GM10248 (cell line): Measurements from ENCODE around the gene MTMR1.

ENCODE experiments used
- CTCF ChIA-PET: fragments of 300-600 bp; sonication (Branson Sonifier 250); formaldehyde crosslinking; extraction: SDS; loops from one replicate; lab custom pipeline; 2021; ENCODE audit warnings: antibody characterized with exemption; lab: Yijun Ruan, JAX
- POLR2A ChIA-PET: fragments of 350-650 bp; sonication (Branson Sonifier 250); formaldehyde crosslinking; extraction: SDS; loops from one replicate; lab custom pipeline; 2020; ENCODE audit warnings: antibody characterized with exemption; lab: Yijun Ruan, JAX
- DNase-seq: peaks from one replicate; pipeline ENCODE4 v3.0.0; 2012; ENCODE audit errors: extremely low spot score
- TF ChIP-seq, protein P1 (sequence below): IDR thresholded peaks from 2 replicates; pipeline ENCODE4 v1.5.1; 2012; ENCODE audit warnings: mild to moderate bottlenecking, low read depth; ENCODE audit errors: extremely low read depth, missing control alignments, control extremely low read depth

The MTMR1 gene

DNA sequence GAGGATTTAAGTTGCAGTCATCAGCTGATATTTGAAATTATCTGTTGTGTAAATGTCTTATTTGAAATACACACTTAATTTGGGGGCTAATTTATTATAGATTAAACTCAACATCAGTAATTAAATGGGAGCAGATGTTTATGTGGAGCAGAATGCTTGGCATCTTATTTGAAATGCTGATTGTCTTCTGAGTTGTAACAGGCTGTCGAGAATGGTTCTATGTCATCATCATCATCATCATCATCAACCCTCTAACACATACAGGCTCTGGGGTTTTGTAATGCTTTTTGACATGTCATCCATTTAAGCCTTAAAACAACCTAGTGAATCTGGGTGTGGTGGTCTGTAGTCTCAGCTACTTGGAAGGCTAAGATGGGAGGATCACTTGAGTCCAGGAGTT lies 8.2 kb downstream of the MTMR1 start:
- ChIA-PET CTCF (interaction anchor here (1.0 to 1.3 kb wide), 2 partner anchors 19 to 381 kb away, joined by 3 read pairs; no protein-coding TSS in a partner anchor), POLR2A (no interaction called here)
- TF ChIP-seq, protein P1, sequence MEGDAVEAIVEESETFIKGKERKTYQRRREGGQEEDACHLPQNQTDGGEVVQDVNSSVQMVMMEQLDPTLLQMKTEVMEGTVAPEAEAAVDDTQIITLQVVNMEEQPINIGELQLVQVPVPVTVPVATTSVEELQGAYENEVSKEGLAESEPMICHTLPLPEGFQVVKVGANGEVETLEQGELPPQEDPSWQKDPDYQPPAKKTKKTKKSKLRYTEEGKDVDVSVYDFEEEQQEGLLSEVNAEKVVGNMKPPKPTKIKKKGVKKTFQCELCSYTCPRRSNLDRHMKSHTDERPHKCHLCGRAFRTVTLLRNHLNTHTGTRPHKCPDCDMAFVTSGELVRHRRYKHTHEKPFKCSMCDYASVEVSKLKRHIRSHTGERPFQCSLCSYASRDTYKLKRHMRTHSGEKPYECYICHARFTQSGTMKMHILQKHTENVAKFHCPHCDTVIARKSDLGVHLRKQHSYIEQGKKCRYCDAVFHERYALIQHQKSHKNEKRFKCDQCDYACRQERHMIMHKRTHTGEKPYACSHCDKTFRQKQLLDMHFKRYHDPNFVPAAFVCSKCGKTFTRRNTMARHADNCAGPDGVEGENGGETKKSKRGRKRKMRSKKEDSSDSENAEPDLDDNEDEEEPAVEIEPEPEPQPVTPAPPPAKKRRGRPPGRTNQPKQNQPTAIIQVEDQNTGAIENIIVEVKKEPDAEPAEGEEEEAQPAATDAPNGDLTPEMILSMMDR = no peak
- no peak for DNase-seq

- ChIA-PET CTCF (interaction anchor here (0.9 to 2.5 kb wide), 7 partner anchors 8 to 132 kb away, joined by 3 to 6 read pairs (median 5); no protein-coding TSS in a partner anchor), POLR2A (interaction anchor here (0.5 kb wide), 1 partner anchor 9 kb away, joined by 3 read pairs; no protein-coding TSS in a partner anchor)
- TF ChIP-seq, protein P1 = no peak
- DNase-seq = no peak
These were observed 9.9 kb downstream of the MTMR1 start for GRCh38 chrX:150702966-150703694.

DNA sequence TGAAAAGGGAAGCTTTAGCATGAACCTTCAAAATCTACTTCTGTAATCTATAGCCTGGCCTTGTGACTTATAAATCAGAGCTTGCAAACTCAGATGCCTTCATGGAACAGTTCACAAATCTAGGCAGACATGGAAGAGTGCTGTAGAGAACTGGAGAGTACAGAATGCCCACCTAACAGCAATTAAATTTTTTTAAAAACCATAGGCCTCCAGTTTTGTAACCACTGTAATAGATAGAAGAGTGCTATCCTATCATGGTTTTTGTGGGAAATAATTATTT lies 10.4 kb downstream of the MTMR1 start:
- DNase-seq = no peak
- TF ChIP-seq, protein P1 = no peak
- ChIA-PET CTCF (interaction anchor here (1.0 to 2.5 kb wide), 6 partner anchors 9 to 20 kb away, joined by 3 to 6 read pairs (median 5); no protein-coding TSS in a partner anchor), POLR2A (interaction anchor here (0.5 kb wide), 1 partner anchor 10 kb away, joined by 3 read pairs; no protein-coding TSS in a partner anchor)

DNA sequence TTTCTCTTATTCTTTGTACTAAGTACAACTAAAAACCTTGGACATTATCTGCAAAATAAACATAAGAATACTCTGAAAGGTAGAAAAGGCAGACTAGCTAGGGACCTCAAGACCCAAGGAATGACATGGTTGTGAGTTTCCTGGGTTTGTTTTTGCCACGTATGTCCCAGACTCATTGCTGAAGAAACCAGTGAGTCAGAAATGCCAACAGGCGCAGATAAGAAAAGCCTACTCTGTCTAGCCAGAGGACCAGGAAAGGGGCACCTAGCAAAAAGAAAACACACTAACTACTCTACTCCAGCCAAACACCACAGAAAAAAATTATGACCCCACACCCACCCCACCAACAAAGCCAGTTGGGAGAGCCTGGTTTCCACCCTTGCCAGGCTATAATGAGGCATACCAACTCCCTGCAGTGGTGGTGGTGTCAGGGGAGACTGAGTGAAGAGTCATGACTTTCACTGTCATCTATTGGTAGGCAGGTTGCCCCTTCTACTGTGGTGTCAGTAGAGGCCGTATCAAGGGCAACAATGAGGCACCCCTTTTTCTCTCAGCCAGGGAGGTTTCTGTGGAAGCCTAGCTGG lies 10.9 kb downstream of the MTMR1 start:
- ChIA-PET CTCF (interaction anchor here (1.2 to 2.5 kb wide), 5 partner anchors 9 to 20 kb away, joined by 3 to 6 read pairs (median 5); no protein-coding TSS in a partner anchor), POLR2A (interaction anchor here (0.5 kb wide), 1 partner anchor 10 kb away, joined by 3 read pairs; no protein-coding TSS in a partner anchor)
- DNase-seq = no peak
- TF ChIP-seq, protein P1 = no peak

DNA sequence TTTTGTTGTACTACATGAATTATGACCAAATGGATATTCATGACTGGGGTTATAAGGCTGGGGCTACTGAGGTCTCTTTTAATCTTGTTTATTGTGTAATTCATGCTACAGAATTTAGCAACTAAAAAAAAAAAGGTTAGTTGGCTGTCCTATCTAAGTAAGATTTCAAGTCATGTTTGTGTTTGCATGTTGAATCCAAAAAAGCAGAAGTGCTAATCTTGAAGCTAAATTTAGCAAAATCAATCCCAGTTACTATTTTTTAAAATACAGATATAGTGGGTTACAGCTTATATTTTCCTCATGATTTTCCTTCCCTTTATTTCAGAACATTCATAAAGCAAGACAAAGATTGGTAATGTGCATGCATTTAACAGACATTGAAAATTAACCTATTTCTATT lies 19.4 kb downstream of the MTMR1 start:
- no peak for DNase-seq
- TF ChIP-seq, protein P1 = no peak
- CTCF ChIA-PET = interaction anchor here (1.3 to 2.2 kb wide), 2 partner anchors 9 to 29 kb away, joined by 6 to 10 read pairs; no protein-coding TSS in a partner anchor
- POLR2A ChIA-PET = no interaction called here

- ChIA-PET CTCF (interaction anchor here (0.6 to 2.2 kb wide), 10 partner anchors 11 to 746 kb away, joined by 3 to 11 read pairs (median 4); no protein-coding TSS in a partner anchor), POLR2A (no interaction called here)
- TF ChIP-seq, protein P1 = no peak
- DNase-seq = no peak
These were observed 22.0 kb downstream of the MTMR1 start for GRCh38 chrX:150715184-150715583.
